K562 (cell line): ENCODE results near the gene PMEPA1. TPM values are rescaled to one million over a fixed set of nuclear protein-coding genes. Genes with fewer than 3 reads are reported as not detected.

Source experiments
- ATAC-seq: fragments of 200-7000 bp; cut with Tn5 transposase; 3 replicates; pipeline ENCODE4 v1.9.1; 2020; ENCODE audit warnings: moderate library complexity
- BruUV-seq: library from RNA; stranded (reverse); fragments of 400-500 nt; replicated peaks from 2 replicates; lab custom pipeline; 2021; lab: Mats Ljungman, UMichigan
- CTCF ChIA-PET: fragments of 300-600 bp; formaldehyde crosslinking; extraction: SDS; loops from one replicate; lab custom pipeline; 2021; ENCODE audit warnings: low intra/inter-chr PET ratio; lab: Yijun Ruan, JAX
- POLR2A ChIA-PET: fragments of 300-600, 350-650 bp; sonication (Branson Sonifier 250); formaldehyde crosslinking; extraction: SDS; loops from one replicate; lab custom pipeline; 2021; ENCODE audit warnings: antibody characterized with exemption, inconsistent platforms; lab: Yijun Ruan, JAX
- DNase-seq, 4 experiments: peaks; one replicate each; pipeline versions ENCODE4 v3.0.0 to v3.0.0-alpha.2; 2011 to 2018; ENCODE audit warnings: low spot score in 3 of 4, mixed read lengths in 3 of 4; ENCODE audit errors: extremely low read depth in 1 of 4
- FAIRE-seq: peaks from 2 replicates; lab custom pipeline; 2011; peaks lifted over from hg19 to GRCh38; lab: Jason Lieb, UNC
- H2AFZ ChIP-seq: 2 replicates; pipeline ENCODE4 v1.6.0; 2011; ENCODE audit warnings: low read depth, low read length, control low read depth, inconsistent platforms
- H3K27ac ChIP-seq: fragments of 200-600 bp; 3 replicates; pipeline ENCODE4 v1.8.0; 2011; ENCODE audit warnings: low read depth, mild to moderate bottlenecking, control low read depth, inconsistent platforms, low read length, moderate library complexity, mixed read lengths; ENCODE audit errors: extremely low read depth
- H3K27me3 ChIP-seq, 2 experiments: fragments of 300-600 bp in 1 of 2; 2 replicates in 1 of 2; 3 replicates in 1 of 2; pipeline versions ENCODE4 v1.6.0 to v1.8.0; 2011; ENCODE audit warnings: inconsistent platforms in 2 of 2, low read length in 2 of 2, mild to moderate bottlenecking in 1 of 2, mixed read lengths in 1 of 2, moderate library complexity in 1 of 2; ENCODE audit not compliant: control insufficient read depth in 2 of 2, insufficient read depth in 2 of 2
- H3K36me3 ChIP-seq: fragments of 300-600 bp; 3 replicates; pipeline ENCODE4 v1.8.0; 2011; ENCODE audit warnings: mild to moderate bottlenecking, low read length, inconsistent platforms; ENCODE audit not compliant: control insufficient read depth, insufficient read depth
- H3K4me1 ChIP-seq, 2 experiments: fragments of 200-600 bp in 1 of 2; replicated peaks in 1 of 2; 2 replicates in 1 of 2; 3 replicates in 1 of 2; pipeline versions ENCODE4 v1.5.1 to v1.8.0; 2011; ENCODE audit warnings: inconsistent platforms in 2 of 2, low read length in 2 of 2, mild to moderate bottlenecking in 1 of 2, mixed read lengths in 1 of 2, moderate library complexity in 1 of 2; ENCODE audit not compliant: control insufficient read depth in 2 of 2, insufficient read depth in 2 of 2
- H3K4me2 ChIP-seq: 2 replicates; pipeline ENCODE4 v1.6.1; 2011; ENCODE audit warnings: low read length, control low read depth, inconsistent platforms, mixed read lengths; ENCODE audit not compliant: insufficient read depth
- H3K4me3 ChIP-seq: fragments of 200-600 bp; sonication (generic), shearing (Covaris generic); 2 replicates; pipeline ENCODE4 v1.5.1; 2016; ENCODE audit warnings: control low read depth, inconsistent platforms
- H3K79me2 ChIP-seq: fragments of 200-600 bp; 3 replicates; pipeline ENCODE4 v1.8.0; 2011; ENCODE audit warnings: low read length, inconsistent platforms; ENCODE audit not compliant: control insufficient read depth, insufficient read depth
- H3K9ac ChIP-seq, 2 experiments: 2 replicates each; pipeline versions ENCODE4 v1.6.0 to v1.6.1; 2011; ENCODE audit warnings: low read depth in 2 of 2, low read length in 2 of 2, control low read depth in 1 of 2, inconsistent platforms in 1 of 2, mild to moderate bottlenecking in 1 of 2, mixed read lengths in 1 of 2; ENCODE audit not compliant: insufficient read depth in 1 of 2
- H3K9me1 ChIP-seq: one replicate; pipeline ENCODE4 v1.6.0; 2011; ENCODE audit warnings: inconsistent platforms, mild to moderate bottlenecking, low read length, moderate library complexity; ENCODE audit not compliant: control insufficient read depth, insufficient read depth
- H3K9me3 ChIP-seq: replicated peaks from 2 replicates; pipeline ENCODE4 v1.5.1; 2011; ENCODE audit warnings: low read depth, low read length, inconsistent platforms; ENCODE audit not compliant: control insufficient read depth, insufficient read depth
- H4K20me1 ChIP-seq: replicated peaks from 2 replicates; pipeline ENCODE4 v1.6.1; 2011; ENCODE audit warnings: low read length, inconsistent platforms, mixed read lengths; ENCODE audit not compliant: control insufficient read depth, insufficient read depth
- CREB3 ChIP-seq: fragments of 450-650 bp; conservative IDR thresholded peaks from 2 replicates; pipeline ENCODE4 v1.6.1; 2016; ENCODE audit warnings: missing genetic modification characterization, low read depth, mild to moderate bottlenecking, missing compliant biosample characterization, moderate library complexity
- E2F6 ChIP-seq, 2 experiments: IDR thresholded peaks; 2 replicates each; pipeline ENCODE4 v1.6.1; 2011; ENCODE audit warnings: borderline replicate concordance in 1 of 2, control low read depth in 1 of 2, low read depth in 1 of 2, low read length in 1 of 2, mild to moderate bottlenecking in 1 of 2, mixed read lengths in 1 of 2, moderate library complexity in 1 of 2; ENCODE audit not compliant: insufficient read depth in 1 of 2, insufficient read length in 1 of 2, poor library complexity in 1 of 2, severe bottlenecking in 1 of 2; ENCODE audit errors: extremely low read depth in 1 of 2
- ERF ChIP-seq: fragments of 450-650 bp; formaldehyde crosslinking; IDR thresholded peaks from 2 replicates; pipeline ENCODE4 v1.4.0; 2020; ENCODE audit warnings: mild to moderate bottlenecking, mixed read lengths
- GABPA ChIP-seq: fragments of 200-800 bp; sonication (Bioruptor generic); conservative IDR thresholded peaks from 2 replicates; pipeline ENCODE4 v1.6.1; 2016; ENCODE audit warnings: low read depth, missing genetic modification characterization, missing compliant biosample characterization
- MEIS2 ChIP-seq: fragments of 450-650 bp; IDR thresholded peaks from 2 replicates; pipeline ENCODE4 v1.6.1; 2014; ENCODE audit warnings: mild to moderate bottlenecking; ENCODE audit not compliant: partially characterized antibody
- MTA1 ChIP-seq: fragments of 450-650 bp; IDR thresholded peaks from 2 replicates; pipeline ENCODE4 v1.6.1; 2017; ENCODE audit warnings: borderline replicate concordance
- MYC ChIP-seq, 2 experiments: fragments of 250-450 bp in 1 of 2; sonication (Bioruptor Pico) in 1 of 2; IDR thresholded peaks; 2 replicates each; pipeline versions ENCODE4 v1.5.1 to v1.6.1; 2012 to 2021; ENCODE audit warnings: low read depth in 2 of 2, borderline replicate concordance in 1 of 2, improper control_type of control experiment in 1 of 2, low read length in 1 of 2, mild to moderate bottlenecking in 1 of 2, moderate library complexity in 1 of 2
- RBM34 ChIP-seq: fragments of 200-400 bp; formaldehyde crosslinking; IDR thresholded peaks from 2 replicates; pipeline ENCODE4 v1.6.1; 2018; ENCODE audit warnings: low read length, borderline replicate concordance; ENCODE audit not compliant: insufficient read depth
- SMAD4 ChIP-seq: fragments of 250-450 bp; sonication (Bioruptor Pico); conservative IDR thresholded peaks from 2 replicates; pipeline ENCODE4 v1.8.0; 2021; ENCODE audit warnings: inconsistent platforms, mild to moderate bottlenecking, moderate library complexity
- TCF7 ChIP-seq: sonication (generic); IDR thresholded peaks from 2 replicates; pipeline ENCODE4 v1.6.1; 2016; ENCODE audit warnings: antibody characterized with exemption, borderline replicate concordance
- ZBTB5 ChIP-seq: fragments of 450-650 bp; IDR thresholded peaks from 2 replicates; pipeline ENCODE4 v1.6.1; 2017; ENCODE audit warnings: antibody characterized with exemption
- ZNF253 ChIP-seq: fragments of 250-450 bp; sonication (Bioruptor Pico); conservative IDR thresholded peaks from 2 replicates; pipeline ENCODE4 v1.6.1; 2021; ENCODE audit warnings: mild to moderate bottlenecking
- WGBS: fragments of 100-300 bp; shearing (Covaris generic); methylation state at CpG from one replicate; pipeline ENCODE4 v1.1.6; 2016; ENCODE audit warnings: low coverage, mixed read lengths; ENCODE audit not compliant: insufficient coverage; ENCODE audit errors: missing lambda C conversion rate; 5-methylcytosine and 5-hydroxymethylcytosine counted together
- in situ Hi-C: fragments of 300-500 bp; cut with MboI; formaldehyde crosslinking; loops from 4 replicates; pipeline ENCODE4 v1.15.0; 2018; ENCODE audit warnings: inconsistent platforms, mixed read lengths
- intact Hi-C: fragments of 100-400 bp; cut with micrococcal nuclease; formaldehyde crosslinking; loops from 2 replicates; pipeline ENCODE4 v1.14.2; 2022
- polyA plus RNA-seq, 8 experiments: library from polyadenylated mRNA; depleted of rRNA in 4 of 8; stranded (reverse) in 5 of 8; unstranded in 3 of 8; fragments of >200 nt; fragmentation: Nextera tagmentation in 2 of 8; fragmentation: Illumina TruSeq in 1 of 8; extraction: Ambion mirVana in 2 of 8; extraction: Trizol in 1 of 8; gene quantifications; 2 replicates each; pipeline versions ENCODE4 v1.2.1 to v1.2.3, GENCODE V29; 2011 to 2014; ENCODE audit warnings: inconsistent platforms in 1 of 8, missing spikeins in 1 of 8
- total RNA-seq, 7 experiments: library from RNA; depleted of rRNA in 6 of 7; stranded (reverse); fragments of >200 nt in 6 of 7; fragmentation: Illumina TruSeq in 2 of 7; extraction: Trizol in 2 of 7; gene quantifications; 2 replicates each; pipeline versions ENCODE4 v1.2.1 to v1.2.3, GENCODE V29; 2011 to 2021; ENCODE audit warnings: low replicate concordance in 1 of 7

PMEPA1 gene
- total and polyA plus RNA-seq, 9 of the 15 experiments (the other 6 are each of a cell fraction or from before 2014, with no cell fraction given): 0.16 TPM; not detected in 8

- Histone ChIP-seq H3K9ac (no peak overlapping the region), H3K4me2 (no peak overlapping the region), H3K79me2 (no peaks in the 10 kb centered on the region), H3K4me1 (peaks cover 0 to 17% of the 10 kb centered on the region in 2 experiments; a peak in 1 of 5 replicates), H3K27ac (no peak overlapping the region), H4K20me1 (0 out of 2 replicates have a peak, but pooled peaks cover 9% of the 10 kb centered on the region), H2AFZ (no peak overlapping the region), H3K9me3 (no peaks in the 10 kb centered on the region), H3K9me1 (no peaks in the 10 kb centered on the region), H3K4me3 (no peak overlapping the region), H3K36me3 (no peaks in the 10 kb centered on the region), H3K27me3 (peaks cover 20 to 85% of the 10 kb centered on the region in 2 experiments; a peak in 3 of 5 replicates)
- intact Hi-C loops (loop anchor here (10.0 kb wide), 1 partner anchor 188 kb away; no protein-coding TSS in a partner anchor), in situ Hi-C loops (no loop called here)
- no peak for TF ChIP-seq ERF
- no peak for TF ChIP-seq RBM34
- no peak for TF ChIP-seq MYC (IDR thresholded peaks at IDR 0.05; ENCODE audit: low read depth, low read length)
- no peak for TF ChIP-seq MYC (CRISPR knock-in tag; IDR thresholded peaks at IDR 0.05; ENCODE audit: borderline replicate concordance, low read depth)
- TF ChIP-seq CREB3 (tag): no peak
- no peak for TF ChIP-seq ZNF253 (CRISPR knock-in tag)
- no peak for TF ChIP-seq TCF7
- no peak for TF ChIP-seq E2F6 (IDR thresholded peaks at IDR 0.05; ENCODE audit: borderline replicate concordance in 1 of 2, extremely low read depth in 1 of 2, insufficient read depth in 1 of 2, insufficient read length in 1 of 2, low read depth in 1 of 2, low read length in 1 of 2, poor library complexity in 1 of 2, severe bottlenecking in 1 of 2)
- no peak for TF ChIP-seq GABPA (tag)
- TF ChIP-seq MEIS2: no peak
- TF ChIP-seq MTA1: no peak
- no peak for TF ChIP-seq ZBTB5
- TF ChIP-seq SMAD4 (CRISPR knock-in tag): no peak
- WGBS: 3% methylated on average over 20 of the region's 20 CpGs
- DNase-seq (peak in 1 of 4 experiments; percentile 6), ATAC-seq (no peak), FAIRE-seq (no peak)
- no TSS peak for BruUV-seq
- ChIA-PET POLR2A (interaction anchor here (0.6 kb wide), 1 partner anchor 550 kb away, joined by 3 read pairs; no protein-coding TSS in a partner anchor), CTCF (no interaction called here)
Observed at GRCh38 chr20:57656821-57657534, 52.8 kb downstream of the PMEPA1 start.
